ENCODE results near the gene PHLDA3. TPM values are rescaled to one million over a fixed set of nuclear protein-coding genes. Genes with fewer than 3 reads are reported as not detected.

Gene PHLDA3
- total and polyA plus RNA-seq, 2 of the 4 experiments (the other 2 are of a cell fraction), result 41.6 to 102 TPM

DNA sequence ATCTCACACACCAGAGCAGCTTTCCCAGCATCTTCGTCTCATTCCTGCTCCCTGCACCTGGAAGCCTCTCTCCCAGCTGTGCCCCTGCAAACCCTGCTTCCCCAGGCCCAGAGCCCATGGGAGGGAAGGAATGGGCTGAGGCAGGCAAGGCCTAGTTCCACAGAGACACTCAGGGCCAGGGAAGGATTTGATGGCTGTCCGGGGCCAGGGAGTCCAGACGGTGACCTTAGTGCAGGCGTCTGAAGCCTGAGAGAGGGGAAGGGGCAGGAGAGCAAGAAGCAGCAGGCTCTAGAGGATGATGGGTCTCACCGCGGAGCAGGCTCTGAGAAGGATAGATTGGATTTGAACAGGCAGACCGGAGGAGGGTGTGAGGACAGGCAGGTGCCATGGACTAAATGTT lies 25.2 kb downstream of the PHLDA3 start:
- Histone ChIP-seq H3K56ac (ENCODE audit: extremely low read depth, insufficient read depth, low read length) (no peak overlapping the region), H3K4me2 (ENCODE audit: low read depth, low read length) (no peak overlapping the region), H3K18ac (ENCODE audit: low read depth, low read length) (no peak overlapping the region), H4K91ac (ENCODE audit: insufficient read depth, low read depth, low read length) (no peak overlapping the region), H3K9me3 (ENCODE audit: control insufficient read depth, insufficient read depth, low read length) (no peaks in the 10 kb centered on the region; the same call in 1 of the 2 replicates), H3K4me3 (ENCODE audit: insufficient read depth, low read depth, low read length) (no peak overlapping the region), H2AK5ac (ENCODE audit: low read depth, low read length) (0 out of 2 replicates have a peak overlapping the region, but pooled peaks have one; percentile 37), H2AFZ (replicated peaks; ENCODE audit: low read length, poor library complexity) (no peak overlapping the region), H4K20me1 (ENCODE audit: insufficient read depth, low read length) (no peaks in the 10 kb centered on the region), H3K79me1 (ENCODE audit: low read depth in 1 of 2, low read length in 2 of 2) (no peaks in the 10 kb centered on the region), H3K14ac (replicated peaks; ENCODE audit: low read depth, low read length) (no peak overlapping the region), H2AK9ac (replicated peaks; ENCODE audit: low read depth, low read length, poor library complexity) (no peak overlapping the region), H2BK15ac (ENCODE audit: low read depth, low read length) (no peak overlapping the region), H3K9me1 (ENCODE audit: insufficient read depth, low read length) (no peaks in the 10 kb centered on the region), H3K27ac (ENCODE audit: insufficient read depth, low read length) (no peak overlapping the region), H3K4ac (ENCODE audit: low read depth, low read length) (no peak overlapping the region; the same call in 1 of the 2 replicates), H2BK120ac (ENCODE audit: low read depth, low read length) (no peak overlapping the region), H3K36me3 (ENCODE audit: control insufficient read depth, insufficient read depth, low read length) (no peaks in the 10 kb centered on the region), H4K5ac (ENCODE audit: low read depth, low read length) (no peak overlapping the region), H3K27me3 (ENCODE audit: control insufficient read depth, insufficient read depth, low read length) (no peaks in the 10 kb centered on the region), H3K23ac (ENCODE audit: low read depth, low read length) (no peak overlapping the region), H2BK5ac (ENCODE audit: low read depth, low read length, poor library complexity, severe bottlenecking) (no peak overlapping the region), H3K4me1 (ENCODE audit: control insufficient read depth, insufficient read depth, low read length) (peaks cover 6% of the 10 kb centered on the region), H3K9ac (ENCODE audit: low read depth, low read length) (no peak overlapping the region), H2BK20ac (ENCODE audit: low read depth, low read length) (no peak overlapping the region), H4K8ac (ENCODE audit: low read depth in 2 of 2, low read length in 2 of 2) (no peak overlapping the region)
- WGBS, 2 experiments (ENCODE audit: extremely low coverage in 2 of 2, insufficient read length in 1 of 2), result 91% methylated on average over 4 of the region's 7 CpGs; no CpG with 5 or more reads in 1 of the 2 experiments
- DNase-seq (no peak), ATAC-seq (ENCODE audit: low read depth) (no peak)
- in situ Hi-C loops (cut with MboI; ENCODE audit: low sequenced_read_pairs), result loop anchor here (10.0 kb wide), 1 partner anchor 71 kb away; no protein-coding TSS in a partner anchor
- BruUV-seq (replicated peaks), result no TSS peak
- TF ChIP-seq BHLHE40 (IDR thresholded peaks at IDR 0.05; ENCODE audit: low read depth, low read length) (no peak), MXI1 (IDR thresholded peaks at IDR 0.05; ENCODE audit: borderline replicate concordance, low read depth, low read length) (no peak), RCOR1 (IDR thresholded peaks at IDR 0.05; ENCODE audit: insufficient replicate concordance, low read length) (no peak), RAD21 (IDR thresholded peaks at IDR 0.05; ENCODE audit: low read length) (no peak), CEBPB (IDR thresholded peaks at IDR 0.05; ENCODE audit: low read depth, low read length) (no peak), CHD1 (IDR thresholded peaks at IDR 0.05; ENCODE audit: low read depth, low read length) (no peak), RFX5 (IDR thresholded peaks at IDR 0.05; ENCODE audit: low read depth, low read length) (no peak), POLR2A (IDR thresholded peaks at IDR 0.05; ENCODE audit: low read depth, low read length) (no peak), NFE2L2 (IDR thresholded peaks at IDR 0.05; ENCODE audit: low read depth, low read length) (no peak), FOS (IDR thresholded peaks at IDR 0.05; ENCODE audit: low read depth, low read length) (no peak)
- TF ChIP-seq, protein P1, sequence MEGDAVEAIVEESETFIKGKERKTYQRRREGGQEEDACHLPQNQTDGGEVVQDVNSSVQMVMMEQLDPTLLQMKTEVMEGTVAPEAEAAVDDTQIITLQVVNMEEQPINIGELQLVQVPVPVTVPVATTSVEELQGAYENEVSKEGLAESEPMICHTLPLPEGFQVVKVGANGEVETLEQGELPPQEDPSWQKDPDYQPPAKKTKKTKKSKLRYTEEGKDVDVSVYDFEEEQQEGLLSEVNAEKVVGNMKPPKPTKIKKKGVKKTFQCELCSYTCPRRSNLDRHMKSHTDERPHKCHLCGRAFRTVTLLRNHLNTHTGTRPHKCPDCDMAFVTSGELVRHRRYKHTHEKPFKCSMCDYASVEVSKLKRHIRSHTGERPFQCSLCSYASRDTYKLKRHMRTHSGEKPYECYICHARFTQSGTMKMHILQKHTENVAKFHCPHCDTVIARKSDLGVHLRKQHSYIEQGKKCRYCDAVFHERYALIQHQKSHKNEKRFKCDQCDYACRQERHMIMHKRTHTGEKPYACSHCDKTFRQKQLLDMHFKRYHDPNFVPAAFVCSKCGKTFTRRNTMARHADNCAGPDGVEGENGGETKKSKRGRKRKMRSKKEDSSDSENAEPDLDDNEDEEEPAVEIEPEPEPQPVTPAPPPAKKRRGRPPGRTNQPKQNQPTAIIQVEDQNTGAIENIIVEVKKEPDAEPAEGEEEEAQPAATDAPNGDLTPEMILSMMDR (conservative IDR thresholded peaks at IDR 0.05; ENCODE audit: low read depth, low read length), result no peak
- TF ChIP-seq, protein P2, sequence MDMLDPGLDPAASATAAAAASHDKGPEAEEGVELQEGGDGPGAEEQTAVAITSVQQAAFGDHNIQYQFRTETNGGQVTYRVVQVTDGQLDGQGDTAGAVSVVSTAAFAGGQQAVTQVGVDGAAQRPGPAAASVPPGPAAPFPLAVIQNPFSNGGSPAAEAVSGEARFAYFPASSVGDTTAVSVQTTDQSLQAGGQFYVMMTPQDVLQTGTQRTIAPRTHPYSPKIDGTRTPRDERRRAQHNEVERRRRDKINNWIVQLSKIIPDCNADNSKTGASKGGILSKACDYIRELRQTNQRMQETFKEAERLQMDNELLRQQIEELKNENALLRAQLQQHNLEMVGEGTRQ (IDR thresholded peaks at IDR 0.05; ENCODE audit: low read depth, low read length), result no peak
- TF ChIP-seq, protein P3, sequence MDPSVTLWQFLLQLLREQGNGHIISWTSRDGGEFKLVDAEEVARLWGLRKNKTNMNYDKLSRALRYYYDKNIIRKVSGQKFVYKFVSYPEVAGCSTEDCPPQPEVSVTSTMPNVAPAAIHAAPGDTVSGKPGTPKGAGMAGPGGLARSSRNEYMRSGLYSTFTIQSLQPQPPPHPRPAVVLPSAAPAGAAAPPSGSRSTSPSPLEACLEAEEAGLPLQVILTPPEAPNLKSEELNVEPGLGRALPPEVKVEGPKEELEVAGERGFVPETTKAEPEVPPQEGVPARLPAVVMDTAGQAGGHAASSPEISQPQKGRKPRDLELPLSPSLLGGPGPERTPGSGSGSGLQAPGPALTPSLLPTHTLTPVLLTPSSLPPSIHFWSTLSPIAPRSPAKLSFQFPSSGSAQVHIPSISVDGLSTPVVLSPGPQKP (IDR thresholded peaks at IDR 0.05; ENCODE audit: borderline replicate concordance, low read depth, low read length), result no peak
- CTCF ChIA-PET, result no interaction called here
- intact Hi-C loops (cut with micrococcal nuclease), result no loop called here
- POLR2A ChIA-PET (ENCODE audit: unreplicated experiment), result no interaction called here
- dilution Hi-C loops (cut with HindIII; ENCODE audit: low sequenced_read_pairs, unreplicated experiment), result no loop called here
